Measurements from ENCODE around the gene ZNF664.

Gene ZNF664

GRCh38 chr12:124011435-124012115 is 38.6 kb downstream of the ZNF664 start:
- H3K36me3 Mint-ChIP-seq (ENCODE audit: low read depth), result peaks cover 72% of the 10 kb centered on the region
- no peak overlapping the region for H3K27ac Mint-ChIP-seq
- no peaks in the 10 kb centered on the region for H3K9me3 Mint-ChIP-seq
- H3K27me3 Mint-ChIP-seq, result no peaks in the 10 kb centered on the region
- no peak overlapping the region for H3K4me3 Mint-ChIP-seq
- no peak for DNase-seq
- peaks cover 28% of the 10 kb centered on the region for H3K4me1 Mint-ChIP-seq (ENCODE audit: low read depth)

GRCh38 chr12:124013073-124013472 is 40.1 kb downstream of the ZNF664 start:
- Mint-ChIP-seq H3K9me3 (no peaks in the 10 kb centered on the region), H3K27me3 (no peaks in the 10 kb centered on the region), H3K4me1 (ENCODE audit: low read depth) (peaks cover 13% of the 10 kb centered on the region), H3K4me3 (no peak overlapping the region), H3K27ac (no peak overlapping the region), H3K36me3 (ENCODE audit: low read depth) (peaks cover 59% of the 10 kb centered on the region)
- no peak for DNase-seq

- Mint-ChIP-seq H3K27me3 (no peaks in the 10 kb centered on the region), H3K4me3 (no peak overlapping the region), H3K36me3 (ENCODE audit: low read depth) (peaks cover 45% of the 10 kb centered on the region), H3K4me1 (ENCODE audit: low read depth) (peaks cover 7% of the 10 kb centered on the region), H3K9me3 (no peaks in the 10 kb centered on the region), H3K27ac (no peak overlapping the region)
- no peak for DNase-seq
Measured at GRCh38 chr12:124015494-124016461, 42.8 kb downstream of the ZNF664 start.

- Mint-ChIP-seq H3K27ac (no peak overlapping the region), H3K4me1 (ENCODE audit: low read depth) (peaks cover 7% of the 10 kb centered on the region), H3K27me3 (no peaks in the 10 kb centered on the region), H3K4me3 (no peak overlapping the region), H3K9me3 (no peaks in the 10 kb centered on the region), H3K36me3 (ENCODE audit: low read depth) (peaks cover 32% of the 10 kb centered on the region)
- no peak for DNase-seq
Measured at GRCh38 chr12:124017064-124017463, 44.0 kb downstream of the ZNF664 start.

- Mint-ChIP-seq H3K27ac (no peak overlapping the region), H3K36me3 (ENCODE audit: low read depth) (peaks cover 18% of the 10 kb centered on the region), H3K27me3 (no peaks in the 10 kb centered on the region), H3K4me3 (no peak overlapping the region), H3K4me1 (ENCODE audit: low read depth) (peaks cover 7% of the 10 kb centered on the region), H3K9me3 (no peaks in the 10 kb centered on the region)
- no peak for DNase-seq
Measured at GRCh38 chr12:124018539-124018938, 45.5 kb downstream of the ZNF664 start.

GRCh38 chr12:124019115-124019514 is 46.1 kb downstream of the ZNF664 start:
- no peak overlapping the region for H3K4me3 Mint-ChIP-seq
- no peaks in the 10 kb centered on the region for H3K9me3 Mint-ChIP-seq
- peaks cover 5% of the 10 kb centered on the region for H3K4me1 Mint-ChIP-seq (ENCODE audit: low read depth)
- DNase-seq, result no peak
- H3K27me3 Mint-ChIP-seq, result no peaks in the 10 kb centered on the region
- peaks cover 12% of the 10 kb centered on the region for H3K36me3 Mint-ChIP-seq (ENCODE audit: low read depth)
- no peak overlapping the region for H3K27ac Mint-ChIP-seq

GRCh38 chr12:124020514-124020949 is 47.5 kb downstream of the ZNF664 start:
- H3K27me3 Mint-ChIP-seq, result no peaks in the 10 kb centered on the region
- H3K27ac Mint-ChIP-seq, result no peak overlapping the region
- no peaks in the 10 kb centered on the region for H3K36me3 Mint-ChIP-seq (ENCODE audit: low read depth)
- no peaks in the 10 kb centered on the region for H3K4me1 Mint-ChIP-seq (ENCODE audit: low read depth)
- H3K4me3 Mint-ChIP-seq, result no peak overlapping the region
- no peak for DNase-seq
- no peaks in the 10 kb centered on the region for H3K9me3 Mint-ChIP-seq

- H3K4me3 Mint-ChIP-seq, result no peak overlapping the region
- no peaks in the 10 kb centered on the region for H3K36me3 Mint-ChIP-seq (ENCODE audit: low read depth)
- no peaks in the 10 kb centered on the region for H3K9me3 Mint-ChIP-seq
- no peaks in the 10 kb centered on the region for H3K4me1 Mint-ChIP-seq (ENCODE audit: low read depth)
- H3K27me3 Mint-ChIP-seq, result no peaks in the 10 kb centered on the region
- H3K27ac Mint-ChIP-seq, result no peak overlapping the region
- no peak for DNase-seq
Measured at GRCh38 chr12:124021007-124021406, 48.0 kb downstream of the ZNF664 start.

GRCh38 chr12:124022161-124022560 is 49.1 kb downstream of the ZNF664 start:
- no peaks in the 10 kb centered on the region for H3K9me3 Mint-ChIP-seq

GRCh38 chr12:124024263-124024678 is 51.3 kb downstream of the ZNF664 start:
- no peaks in the 10 kb centered on the region for H3K36me3 Mint-ChIP-seq (ENCODE audit: low read depth)
- H3K9me3 Mint-ChIP-seq, result no peaks in the 10 kb centered on the region

More at GRCh38 chr12:124022161-124022560, 49.1 kb downstream of the ZNF664 start:
- no peak for DNase-seq
- no peak overlapping the region for H3K27ac Mint-ChIP-seq
- no peak overlapping the region for H3K4me3 Mint-ChIP-seq
- H3K27me3 Mint-ChIP-seq, result no peaks in the 10 kb centered on the region
- H3K4me1 Mint-ChIP-seq (ENCODE audit: low read depth), result no peaks in the 10 kb centered on the region
- no peaks in the 10 kb centered on the region for H3K36me3 Mint-ChIP-seq (ENCODE audit: low read depth)

GRCh38 chr12:124024776-124025175 is 51.8 kb downstream of the ZNF664 start:
- Mint-ChIP-seq H3K27me3 (no peaks in the 10 kb centered on the region), H3K27ac (no peak overlapping the region), H3K4me3 (no peak overlapping the region), H3K36me3 (ENCODE audit: low read depth) (no peaks in the 10 kb centered on the region), H3K4me1 (ENCODE audit: low read depth) (no peaks in the 10 kb centered on the region), H3K9me3 (no peaks in the 10 kb centered on the region)
- no peak for DNase-seq

More at GRCh38 chr12:124024263-124024678, 51.3 kb downstream of the ZNF664 start:
- H3K4me1 Mint-ChIP-seq (ENCODE audit: low read depth), result no peaks in the 10 kb centered on the region
- no peak overlapping the region for H3K4me3 Mint-ChIP-seq
- H3K27ac Mint-ChIP-seq, result no peak overlapping the region
- H3K27me3 Mint-ChIP-seq, result no peaks in the 10 kb centered on the region
- no peak for DNase-seq

- Mint-ChIP-seq H3K9me3 (no peaks in the 10 kb centered on the region), H3K27me3 (no peaks in the 10 kb centered on the region), H3K27ac (no peak overlapping the region), H3K4me1 (ENCODE audit: low read depth) (no peaks in the 10 kb centered on the region), H3K4me3 (no peak overlapping the region), H3K36me3 (ENCODE audit: low read depth) (no peaks in the 10 kb centered on the region)
- no peak for DNase-seq
Measured at GRCh38 chr12:124025661-124026060, 52.6 kb downstream of the ZNF664 start.

- Mint-ChIP-seq H3K4me3 (no peak overlapping the region), H3K27me3 (no peaks in the 10 kb centered on the region), H3K27ac (no peak overlapping the region), H3K9me3 (no peaks in the 10 kb centered on the region), H3K36me3 (ENCODE audit: low read depth) (no peaks in the 10 kb centered on the region), H3K4me1 (ENCODE audit: low read depth) (no peaks in the 10 kb centered on the region)
- DNase-seq, result no peak
Measured at GRCh38 chr12:124026755-124027745, 54.0 kb downstream of the ZNF664 start.

All from activated T-cell treated with anti-CD3 and anti-CD28 coated beads, Interleukin-2, amount 50 U/mL, for 24 hours (primary cell).